HuH-7.5 (cell line): Measurements from ENCODE around the gene HES3.

Experiments
- DNase-seq: peaks from one replicate; pipeline ENCODE4 v3.0.0; 2011; ENCODE audit warnings: low spot score

The HES3 gene

DNA sequence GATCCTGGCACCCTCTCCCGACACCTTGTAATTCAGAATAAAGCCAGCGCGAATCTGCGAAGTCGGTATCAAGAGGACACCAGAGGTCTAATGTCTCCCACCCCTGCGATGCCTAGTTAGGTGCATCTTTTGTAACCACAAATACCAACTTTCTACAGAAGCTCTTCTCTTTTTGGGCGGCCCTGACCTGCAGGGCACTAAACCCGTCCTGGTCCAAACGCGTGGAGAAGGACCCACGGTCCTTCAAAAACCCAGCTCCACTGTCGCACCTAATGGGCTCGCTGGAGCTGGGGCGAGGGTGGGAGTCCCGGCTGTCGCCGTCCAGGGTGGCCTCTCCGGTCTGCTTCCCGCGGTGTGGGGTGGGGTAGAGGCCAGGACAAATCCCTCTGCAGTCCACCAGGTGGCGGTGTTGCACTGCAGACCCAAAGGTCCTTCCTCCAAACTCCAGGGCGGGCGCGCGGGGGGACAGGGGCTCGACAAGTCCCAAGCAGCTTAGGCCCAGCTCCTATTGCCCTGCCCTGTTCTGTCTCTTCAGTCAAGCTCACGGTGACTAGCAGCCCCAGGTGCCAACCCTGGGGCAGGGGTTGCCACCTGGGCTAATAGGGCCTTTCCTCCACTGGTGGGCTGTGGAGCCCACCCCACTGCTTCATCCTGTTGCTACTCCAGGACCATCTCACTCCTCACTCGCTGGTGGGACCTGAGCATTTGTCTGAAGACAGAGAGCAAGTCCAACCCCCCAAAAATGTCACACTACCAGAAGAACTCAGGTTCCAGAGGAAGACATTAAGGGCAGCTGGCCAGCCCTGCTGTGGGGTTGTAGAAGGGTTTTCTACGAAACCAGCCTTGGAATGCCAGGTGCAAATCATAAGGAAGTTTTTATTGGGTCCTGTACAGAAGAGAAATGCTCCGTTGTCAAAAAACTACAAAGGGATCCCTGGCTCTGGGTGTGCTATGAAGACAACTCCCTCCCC is 2.8 kb downstream of the HES3 start:
- DNase-seq, result peak; percentile 98

DNA sequence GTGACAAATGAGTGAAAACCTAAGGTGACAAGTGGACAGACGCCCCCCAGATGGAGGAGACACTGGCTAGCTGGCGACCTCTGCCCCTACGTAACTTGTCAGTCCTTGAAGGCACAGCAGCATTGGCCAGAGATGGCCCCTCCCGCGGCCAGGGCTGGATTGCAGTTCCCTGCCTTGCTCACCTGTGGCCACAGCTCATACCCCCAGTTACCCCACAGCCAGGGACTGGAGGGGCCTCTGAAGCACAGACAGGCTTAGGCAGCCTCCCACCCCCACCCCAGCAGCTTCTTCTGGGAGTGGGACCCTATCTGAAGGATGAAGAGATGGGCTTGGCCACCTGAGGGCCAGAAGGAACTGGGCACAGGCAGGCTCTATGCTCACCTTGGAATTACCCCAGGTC is 3.7 kb downstream of the HES3 start:
- DNase-seq, result no peak

- DNase-seq, result no peak
These were observed 4.3 kb downstream of the HES3 start for GRCh38 chr1:6248161-6248776.

- no peak for DNase-seq
These were observed 5.2 kb downstream of the HES3 start for GRCh38 chr1:6248932-6249738.

DNA sequence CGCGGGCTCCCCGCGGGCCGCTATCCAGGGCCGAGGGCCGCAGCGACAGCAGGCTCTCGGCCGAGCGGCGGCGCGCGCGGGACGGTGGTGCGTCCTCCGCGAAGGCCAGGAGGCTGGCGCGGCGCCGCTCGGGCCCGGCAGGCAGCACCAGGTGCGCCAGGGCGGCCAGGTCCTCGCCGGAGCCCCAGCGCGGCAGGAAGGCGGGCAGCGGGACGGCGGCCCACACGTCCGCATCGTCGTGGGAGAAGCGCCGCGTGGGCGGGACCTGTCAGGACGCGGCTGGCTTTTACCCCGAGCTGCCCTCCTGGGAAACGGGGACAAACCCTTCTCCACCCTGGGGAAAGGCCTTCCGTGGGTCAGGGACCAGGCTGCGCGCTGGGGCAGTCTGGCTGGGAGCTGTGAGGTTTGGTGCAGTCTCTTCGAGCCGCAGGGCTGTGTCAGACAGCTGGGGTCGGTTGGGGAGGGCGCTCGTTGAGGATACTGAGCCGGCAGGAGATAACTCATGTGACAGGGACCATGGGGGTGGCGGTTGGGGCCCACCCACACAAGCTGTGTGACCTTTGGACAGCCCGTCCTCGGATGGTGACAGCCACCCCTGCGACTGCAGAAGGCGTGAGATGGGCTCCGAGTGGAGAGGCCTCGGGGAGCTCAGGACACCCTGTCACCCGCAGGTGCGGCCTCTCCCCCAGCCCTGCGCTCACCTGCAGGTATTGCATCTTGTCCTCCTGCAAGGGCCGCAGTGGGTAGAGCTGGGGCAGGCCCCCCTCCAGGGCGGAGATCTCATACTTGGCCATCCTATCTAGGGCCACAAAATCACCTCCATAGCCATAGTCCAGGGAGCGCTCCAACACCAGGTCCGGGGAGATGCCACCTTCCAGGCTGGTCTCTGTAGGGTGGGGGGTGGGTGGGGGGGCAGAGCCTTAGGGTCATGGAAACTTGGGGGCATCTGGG is 6.0 kb downstream of the HES3 start:
- DNase-seq, result peak; percentile 69

DNA sequence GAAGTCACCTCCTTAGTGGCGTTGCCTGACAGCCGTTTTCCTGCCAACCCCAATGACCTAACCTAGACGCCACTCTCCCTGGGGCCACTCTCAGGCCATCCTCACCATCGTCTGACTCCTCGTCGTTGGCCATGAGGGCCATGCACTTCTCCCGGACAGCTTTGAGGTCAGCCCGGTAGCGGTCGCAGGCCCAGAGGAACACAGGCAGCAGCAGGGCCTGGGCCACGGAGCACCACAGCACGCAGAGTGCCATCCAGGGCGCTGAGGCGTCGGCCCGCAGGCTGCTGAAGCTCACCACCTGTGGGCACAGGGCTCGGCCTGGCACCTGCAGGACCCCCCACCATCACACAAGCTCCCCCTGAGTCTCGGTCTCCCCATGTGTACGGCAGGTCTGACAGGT is 7.3 kb downstream of the HES3 start:
- no peak for DNase-seq

GRCh38 chr1:6251681-6252373 is 7.8 kb downstream of the HES3 start:
- DNase-seq, result no peak

DNA sequence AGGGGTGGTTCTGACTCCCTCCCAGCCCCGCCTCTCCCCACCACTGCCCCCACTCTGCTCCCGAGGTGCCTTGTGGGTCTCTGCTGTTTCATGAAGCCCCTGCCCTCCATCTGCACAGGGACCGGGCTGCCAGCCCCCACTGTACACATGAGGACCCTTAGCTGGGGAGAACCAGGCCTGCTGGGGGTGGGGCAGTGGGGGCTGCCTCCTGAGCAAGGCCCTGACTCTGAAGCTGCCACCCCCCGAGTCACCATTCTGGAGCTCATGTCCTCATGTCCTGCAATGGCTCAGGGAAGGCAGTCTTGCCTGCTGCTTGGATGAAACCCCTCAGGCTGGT is 8.4 kb downstream of the HES3 start:
- no peak for DNase-seq

DNA sequence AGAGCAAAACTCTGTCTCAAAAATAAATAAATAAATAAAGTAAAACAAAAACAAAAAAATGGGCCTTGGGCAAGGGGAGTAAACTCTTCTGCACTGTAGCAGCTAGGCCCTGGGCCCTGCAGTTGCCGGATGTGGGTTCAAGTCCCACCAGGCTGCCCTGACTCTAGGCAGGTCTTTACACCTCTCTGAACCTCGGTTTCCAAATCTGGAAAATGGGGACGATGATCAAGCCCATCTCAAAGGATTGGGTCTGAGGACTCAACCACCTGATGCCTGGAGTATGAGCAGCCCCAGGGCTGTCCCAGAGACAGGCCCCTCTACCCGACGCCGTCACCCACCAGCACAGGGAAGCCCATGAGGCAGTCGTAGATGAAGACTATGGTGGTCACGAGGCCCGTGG is 9.4 kb downstream of the HES3 start:
- no peak for DNase-seq

- no peak for DNase-seq
These were observed 10.7 kb downstream of the HES3 start for GRCh38 chr1:6254691-6255090.

DNA sequence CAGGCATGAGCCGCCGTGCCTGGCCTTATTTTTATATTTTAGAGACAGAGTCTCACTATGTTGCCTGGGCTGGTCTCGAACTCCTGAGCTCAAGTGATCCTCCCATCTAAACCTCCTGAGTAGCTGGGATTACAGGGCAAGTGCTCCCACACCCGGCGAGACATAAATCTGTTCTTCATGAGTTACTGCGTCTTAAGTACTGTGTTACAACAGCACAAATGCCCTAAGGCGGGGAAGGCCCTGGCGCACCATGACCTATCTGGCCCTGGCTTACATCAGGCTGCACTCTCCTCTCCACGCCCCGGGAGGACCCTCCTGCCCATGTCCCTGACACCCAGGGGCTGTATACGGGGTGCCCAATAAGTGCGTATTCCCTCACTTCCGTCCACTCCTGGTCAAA is 12.7 kb downstream of the HES3 start:
- no peak for DNase-seq

DNA sequence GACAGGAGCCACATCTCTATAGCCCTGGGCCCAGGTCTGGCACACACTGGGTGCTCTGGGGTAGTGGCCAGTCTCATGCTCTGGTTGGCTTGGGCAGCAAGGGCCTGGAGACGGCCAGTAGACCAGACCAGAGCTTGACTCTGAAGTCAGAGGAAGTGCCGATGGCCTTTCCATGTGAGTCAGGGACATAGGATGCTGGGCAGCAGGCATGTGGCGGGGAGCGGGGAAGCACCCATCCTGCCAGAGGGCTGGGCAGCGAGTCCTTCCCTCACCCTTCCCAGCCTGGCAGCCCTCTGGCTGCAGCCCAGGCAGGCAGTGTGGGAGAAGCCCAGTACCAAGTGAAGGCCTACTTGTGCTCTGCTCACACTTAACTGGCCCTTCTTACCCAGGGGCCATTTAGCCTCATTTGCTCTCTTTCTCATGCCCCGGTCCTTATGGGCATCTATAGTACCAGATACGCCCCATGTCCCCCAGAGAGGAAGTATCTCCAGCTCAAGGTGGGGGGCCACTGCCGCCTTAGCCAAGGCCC is 13.6 kb downstream of the HES3 start:
- DNase-seq, result no peak

GRCh38 chr1:6258675-6259074 is 14.7 kb downstream of the HES3 start:
- DNase-seq, result no peak

GRCh38 chr1:6259491-6260362 is 15.7 kb downstream of the HES3 start:
- peak; percentile 94 for DNase-seq

DNA sequence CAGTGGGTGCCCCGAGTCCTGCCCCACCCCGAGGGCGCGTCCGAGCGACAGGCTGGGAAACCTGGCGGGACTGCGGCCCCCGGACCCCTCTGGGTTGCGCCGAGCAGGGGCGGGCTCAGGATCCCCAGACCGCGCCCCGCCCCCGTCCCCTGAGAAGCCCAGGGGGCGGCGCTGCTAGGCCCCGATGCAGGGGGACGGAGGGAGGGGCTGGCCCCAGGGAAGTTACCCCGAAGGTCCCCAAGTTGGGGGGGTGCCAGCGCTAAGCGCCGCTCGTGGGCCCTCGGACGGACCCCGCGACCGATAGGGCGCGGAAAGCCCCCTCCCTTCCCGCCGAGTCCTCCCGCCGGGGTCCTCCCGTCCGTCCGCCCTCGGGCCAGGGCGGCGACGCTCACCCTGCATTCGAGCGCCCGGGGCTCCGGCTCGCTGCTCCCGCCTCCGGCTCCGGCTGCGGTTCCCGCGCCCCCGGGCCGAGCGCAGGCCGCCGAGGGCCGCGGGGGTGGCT is 16.5 kb downstream of the HES3 start:
- no peak for DNase-seq

GRCh38 chr1:6260961-6261614 is 17.1 kb downstream of the HES3 start, which contains the start of gene GPR153:
GPR153 (minus strand) TSS chr1:6261098; CDS start chr1:6254905, 6,193 bp downstream.
- peak; percentile 72 for DNase-seq

DNA sequence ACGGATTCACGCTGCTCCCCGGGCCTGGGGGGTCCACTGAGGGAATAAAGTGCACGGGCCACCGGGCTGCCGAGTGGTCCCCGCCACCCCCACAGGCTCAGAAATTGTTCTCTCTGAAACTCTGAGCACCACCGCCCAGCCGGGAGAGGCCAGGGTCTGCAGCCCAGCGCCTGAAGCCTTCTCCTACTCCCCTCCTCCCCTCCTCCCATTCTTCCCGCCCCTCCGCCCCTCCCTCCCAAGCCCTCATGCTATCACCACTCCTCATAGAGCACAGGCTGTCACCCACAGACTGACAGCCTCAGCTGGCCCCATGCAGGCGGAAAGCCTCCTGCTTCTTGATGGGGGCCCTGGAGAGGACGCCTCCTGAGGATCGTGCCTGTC is 17.6 kb downstream of the HES3 start:
- no peak for DNase-seq

GRCh38 chr1:6262555-6263420 is 18.8 kb downstream of the HES3 start:
- no peak for DNase-seq
